ENCODE measurements around the gene ULK4. TPM values are rescaled to one million over a fixed set of nuclear protein-coding genes. Genes with fewer than 3 reads are reported as not detected.

ULK4 gene
- total RNA-seq, 1 experiment from 2014 or later: 4.2 TPM

DNA sequence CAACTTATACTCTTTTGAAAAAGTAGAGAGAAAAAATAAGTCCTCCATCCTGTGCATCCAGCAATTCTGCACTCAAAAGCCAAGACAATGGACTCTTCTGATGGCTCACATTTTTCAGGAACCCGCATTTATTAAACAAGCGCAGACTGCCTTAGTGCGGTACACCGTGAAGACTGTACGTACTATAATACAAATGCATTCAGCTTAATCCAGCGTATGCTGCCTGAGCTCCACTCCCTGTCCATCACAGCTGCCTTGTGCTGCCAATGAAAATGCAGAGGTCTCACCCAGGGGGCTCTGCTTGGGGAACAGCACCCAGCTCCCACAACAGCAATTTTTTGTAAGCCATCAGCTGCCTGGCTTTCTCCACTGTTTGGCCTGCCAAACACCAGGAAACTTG lies 350.9 kb downstream of the ULK4 start:
- Histone ChIP-seq H3K4me3 (ENCODE audit: low read depth, low read length) (no peak overlapping the region), H3K9me3 (no peaks in the 10 kb centered on the region), H3K4me1 (no peaks in the 10 kb centered on the region), H3K36me3 (ENCODE audit: control insufficient read depth, insufficient read depth, low read length) (no peaks in the 10 kb centered on the region), H3K27me3 (replicated peaks; ENCODE audit: control insufficient read depth, insufficient read depth, low read length) (no peaks in the 10 kb centered on the region)
- Mint-ChIP-seq H3K4me3 (ENCODE audit: unreplicated experiment) (no peak overlapping the region), H3K9me3 (ENCODE audit: unreplicated experiment) (no peaks in the 10 kb centered on the region), H3K27me3 (ENCODE audit: insufficient read depth, unreplicated experiment) (peaks cover under 1% of the 10 kb centered on the region), H3K36me3 (ENCODE audit: insufficient read depth, unreplicated experiment) (no peaks in the 10 kb centered on the region), H3K27ac (ENCODE audit: unreplicated experiment) (no peak overlapping the region), H3K4me1 (ENCODE audit: low read depth, unreplicated experiment) (no peaks in the 10 kb centered on the region)
- ChIA-PET POLR2A (no interaction called here), CTCF (no interaction called here)
- TF ChIP-seq, protein P1, sequence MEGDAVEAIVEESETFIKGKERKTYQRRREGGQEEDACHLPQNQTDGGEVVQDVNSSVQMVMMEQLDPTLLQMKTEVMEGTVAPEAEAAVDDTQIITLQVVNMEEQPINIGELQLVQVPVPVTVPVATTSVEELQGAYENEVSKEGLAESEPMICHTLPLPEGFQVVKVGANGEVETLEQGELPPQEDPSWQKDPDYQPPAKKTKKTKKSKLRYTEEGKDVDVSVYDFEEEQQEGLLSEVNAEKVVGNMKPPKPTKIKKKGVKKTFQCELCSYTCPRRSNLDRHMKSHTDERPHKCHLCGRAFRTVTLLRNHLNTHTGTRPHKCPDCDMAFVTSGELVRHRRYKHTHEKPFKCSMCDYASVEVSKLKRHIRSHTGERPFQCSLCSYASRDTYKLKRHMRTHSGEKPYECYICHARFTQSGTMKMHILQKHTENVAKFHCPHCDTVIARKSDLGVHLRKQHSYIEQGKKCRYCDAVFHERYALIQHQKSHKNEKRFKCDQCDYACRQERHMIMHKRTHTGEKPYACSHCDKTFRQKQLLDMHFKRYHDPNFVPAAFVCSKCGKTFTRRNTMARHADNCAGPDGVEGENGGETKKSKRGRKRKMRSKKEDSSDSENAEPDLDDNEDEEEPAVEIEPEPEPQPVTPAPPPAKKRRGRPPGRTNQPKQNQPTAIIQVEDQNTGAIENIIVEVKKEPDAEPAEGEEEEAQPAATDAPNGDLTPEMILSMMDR (IDR thresholded peaks at IDR 0.05; ENCODE audit: insufficient read depth in 1 of 2, low read depth in 1 of 2, low read length in 1 of 2, severe bottlenecking in 1 of 2, unreplicated experiment in 1 of 2): no peak
- BruUV-seq (replicated peaks): no TSS peak
- intact Hi-C loops (cut with micrococcal nuclease; ENCODE audit: unreplicated experiment): no loop called here
- DNase-seq: no peak

DNA sequence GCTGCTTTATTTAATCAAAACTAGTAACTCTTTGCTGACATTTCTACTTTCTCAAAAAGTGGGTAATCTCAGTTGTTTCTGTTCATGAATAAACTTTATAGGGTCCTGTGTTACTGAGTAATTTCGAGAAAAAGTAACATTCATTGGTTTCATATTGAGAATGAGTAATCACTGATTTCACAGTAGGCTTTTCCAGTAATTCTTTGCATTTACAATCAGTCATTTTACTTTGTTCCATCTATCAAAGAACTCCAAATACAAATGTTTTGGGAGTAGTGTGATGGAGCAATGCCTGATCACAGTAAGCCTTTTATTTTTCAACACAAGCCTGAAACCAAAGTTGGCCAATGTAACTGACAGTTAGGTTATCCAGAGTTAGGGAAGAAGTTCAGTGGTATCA lies 353.6 kb downstream of the ULK4 start:
- Mint-ChIP-seq H3K4me3 (ENCODE audit: unreplicated experiment) (no peak overlapping the region), H3K4me1 (ENCODE audit: low read depth, unreplicated experiment) (no peaks in the 10 kb centered on the region), H3K36me3 (ENCODE audit: insufficient read depth, unreplicated experiment) (no peaks in the 10 kb centered on the region), H3K27me3 (ENCODE audit: insufficient read depth, unreplicated experiment) (peaks cover 2% of the 10 kb centered on the region), H3K9me3 (ENCODE audit: unreplicated experiment) (no peaks in the 10 kb centered on the region), H3K27ac (ENCODE audit: unreplicated experiment) (no peak overlapping the region)
- ChIA-PET POLR2A (no interaction called here), CTCF (no interaction called here)
- H3K9me3 ChIP-seq: no peaks in the 10 kb centered on the region
- DNase-seq: no peak
- no peaks in the 10 kb centered on the region for H3K36me3 ChIP-seq (ENCODE audit: control insufficient read depth, insufficient read depth, low read length)
- BruUV-seq (replicated peaks): no TSS peak
- H3K27me3 ChIP-seq (replicated peaks; ENCODE audit: control insufficient read depth, insufficient read depth, low read length): no peaks in the 10 kb centered on the region
- H3K4me3 ChIP-seq (ENCODE audit: low read depth, low read length): no peak overlapping the region
- no peaks in the 10 kb centered on the region for H3K4me1 ChIP-seq
- TF ChIP-seq, protein P1 (IDR thresholded peaks at IDR 0.05; ENCODE audit: insufficient read depth in 1 of 2, low read depth in 1 of 2, low read length in 1 of 2, severe bottlenecking in 1 of 2, unreplicated experiment in 1 of 2): no peak
- intact Hi-C loops (cut with micrococcal nuclease; ENCODE audit: unreplicated experiment): no loop called here

DNA sequence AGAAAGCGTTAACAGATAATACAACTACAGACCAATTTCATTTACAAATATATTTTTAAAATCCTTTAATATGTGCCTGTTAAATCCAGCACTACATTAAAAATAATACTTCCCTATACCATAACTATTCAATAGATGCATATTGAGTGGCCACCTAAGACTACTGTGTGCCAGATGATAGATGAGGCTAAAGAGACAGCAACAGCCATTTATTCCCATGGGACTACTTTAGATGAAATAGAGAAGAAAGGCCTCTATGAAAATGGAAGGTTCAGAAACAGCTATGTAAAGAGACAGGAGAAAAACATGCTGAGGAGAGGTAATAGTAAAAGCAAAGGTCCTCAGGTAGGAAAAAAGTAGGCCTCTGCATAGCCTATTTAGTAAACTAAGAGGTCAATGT lies 358.1 kb downstream of the ULK4 start:
- no peaks in the 10 kb centered on the region for H3K4me1 Mint-ChIP-seq (ENCODE audit: low read depth, unreplicated experiment)
- peaks cover 8% of the 10 kb centered on the region for H3K27me3 Mint-ChIP-seq (ENCODE audit: insufficient read depth, unreplicated experiment)
- no peak for DNase-seq
- no TSS peak for BruUV-seq (replicated peaks)
- no peaks in the 10 kb centered on the region for H3K27me3 ChIP-seq (replicated peaks; ENCODE audit: control insufficient read depth, insufficient read depth, low read length)
- H3K36me3 Mint-ChIP-seq (ENCODE audit: insufficient read depth, unreplicated experiment): no peaks in the 10 kb centered on the region
- H3K4me1 ChIP-seq: no peaks in the 10 kb centered on the region
- ChIA-PET CTCF (no interaction called here), POLR2A (no interaction called here)
- intact Hi-C loops (cut with micrococcal nuclease; ENCODE audit: unreplicated experiment): no loop called here
- no peaks in the 10 kb centered on the region for H3K9me3 ChIP-seq
- no peaks in the 10 kb centered on the region for H3K9me3 Mint-ChIP-seq (ENCODE audit: unreplicated experiment)
- H3K27ac Mint-ChIP-seq (ENCODE audit: unreplicated experiment): no peak overlapping the region
- no peak overlapping the region for H3K4me3 Mint-ChIP-seq (ENCODE audit: unreplicated experiment)
- no peak overlapping the region for H3K4me3 ChIP-seq (ENCODE audit: low read depth, low read length)
- TF ChIP-seq, protein P1 (IDR thresholded peaks at IDR 0.05; ENCODE audit: insufficient read depth in 1 of 2, low read depth in 1 of 2, low read length in 1 of 2, severe bottlenecking in 1 of 2, unreplicated experiment in 1 of 2): no peak
- H3K36me3 ChIP-seq (ENCODE audit: control insufficient read depth, insufficient read depth, low read length): no peaks in the 10 kb centered on the region
